Mesenchymal stem cell (in vitro differentiated cells and primary cell): ENCODE results near the gene ZYG11A. TPM values are rescaled to one million over a fixed set of nuclear protein-coding genes. Genes with fewer than 3 reads are reported as not detected.
A peak's percentile ranks its signal among the peaks of the same experiment; 100 is the strongest.
"Not testable (repeated sequence)": the region's sequence is repeated elsewhere in the genome, so short reads cannot be mapped to it uniquely, and the experiment has no call there.

Source experiments
- DNase-seq: peaks from one replicate; pipeline ENCODE4 v3.0.0-alpha.2; 2013
- H2AFZ ChIP-seq: one replicate; pipeline ENCODE4 v1.6.1; 2013; ENCODE audit warnings: low read depth, mild to moderate bottlenecking, control low read depth, inconsistent platforms, low read length, moderate library complexity
- H2AK5ac ChIP-seq: 2 replicates; pipeline ENCODE4 v1.6.1; 2013; ENCODE audit warnings: low read length, moderate library complexity, mild to moderate bottlenecking, inconsistent platforms; ENCODE audit not compliant: severe bottlenecking
- H2BK120ac ChIP-seq: one replicate; pipeline ENCODE4 v1.6.1; 2013; ENCODE audit warnings: low read depth, mild to moderate bottlenecking, inconsistent platforms, low read length, moderate library complexity
- H2BK12ac ChIP-seq, 2 experiments: one replicate each; pipeline ENCODE4 v1.6.1; 2013; ENCODE audit warnings: inconsistent platforms in 2 of 2, low read length in 2 of 2, mild to moderate bottlenecking in 2 of 2, moderate library complexity in 2 of 2, control low read depth in 1 of 2
- H2BK15ac ChIP-seq: one replicate; pipeline ENCODE4 v1.6.1; 2013; ENCODE audit warnings: mild to moderate bottlenecking, low read depth, inconsistent platforms; ENCODE audit not compliant: poor library complexity, severe bottlenecking
- H2BK5ac ChIP-seq: 2 replicates; pipeline ENCODE4 v1.6.1; 2013; ENCODE audit warnings: low read depth, mild to moderate bottlenecking, low read length, control low read depth, inconsistent platforms; ENCODE audit not compliant: poor library complexity, severe bottlenecking
- H3K14ac ChIP-seq, 2 experiments: one replicate each; pipeline ENCODE4 v1.6.1; 2013; ENCODE audit warnings: inconsistent platforms in 2 of 2, low read length in 2 of 2, control low read depth in 1 of 2, mild to moderate bottlenecking in 1 of 2, moderate library complexity in 1 of 2
- H3K18ac ChIP-seq, 2 experiments: one replicate each; pipeline ENCODE4 v1.6.1; 2013; ENCODE audit warnings: inconsistent platforms in 2 of 2, low read length in 2 of 2, control low read depth in 1 of 2, low read depth in 1 of 2, mild to moderate bottlenecking in 1 of 2
- H3K23ac ChIP-seq, 2 experiments: one replicate each; pipeline ENCODE4 v1.6.1; 2013; ENCODE audit warnings: inconsistent platforms in 2 of 2, low read length in 2 of 2, mild to moderate bottlenecking in 2 of 2, moderate library complexity in 2 of 2, control low read depth in 1 of 2
- H3K27ac ChIP-seq: 2 replicates; pipeline ENCODE4 v1.5.1; 2013; ENCODE audit warnings: mild to moderate bottlenecking, moderate library complexity, low read length, control low read depth, inconsistent platforms; ENCODE audit not compliant: poor library complexity, severe bottlenecking
- H3K27me3 ChIP-seq, 2 experiments: 2 replicates each; pipeline versions ENCODE4 v1.6.1 to v1.7.0; 2013; ENCODE audit warnings: low read length in 2 of 2, mild to moderate bottlenecking in 2 of 2, moderate library complexity in 2 of 2, control low read depth in 1 of 2, inconsistent platforms in 1 of 2; ENCODE audit not compliant: control insufficient read depth in 1 of 2, insufficient read depth in 1 of 2
- H3K36me3 ChIP-seq, 2 experiments: 2 replicates each; pipeline versions ENCODE4 v1.6.1 to v1.7.0; 2013; ENCODE audit warnings: low read length in 2 of 2, control low read depth in 1 of 2, inconsistent platforms in 1 of 2, low read depth in 1 of 2, mild to moderate bottlenecking in 1 of 2; ENCODE audit not compliant: insufficient read depth in 2 of 2, control insufficient read depth in 1 of 2
- H3K4ac ChIP-seq, 2 experiments: one replicate each; pipeline ENCODE4 v1.6.1; 2013; ENCODE audit warnings: inconsistent platforms in 2 of 2, low read length in 2 of 2, mild to moderate bottlenecking in 2 of 2, moderate library complexity in 2 of 2, control low read depth in 1 of 2, low read depth in 1 of 2
- H3K4me1 ChIP-seq: 2 replicates; pipeline ENCODE4 v1.6.1; 2013; ENCODE audit warnings: low read depth, low read length, control low read depth; ENCODE audit not compliant: control insufficient read depth, insufficient read depth
- H3K4me2 ChIP-seq: 2 replicates; pipeline ENCODE4 v1.6.1; 2013; ENCODE audit warnings: low read length, mild to moderate bottlenecking, inconsistent platforms; ENCODE audit not compliant: poor library complexity, severe bottlenecking
- H3K4me3 ChIP-seq, 2 experiments: 2 replicates each; pipeline versions ENCODE4 v1.5.1 to v1.7.0; 2013; ENCODE audit warnings: low read length in 2 of 2, mild to moderate bottlenecking in 2 of 2, control low read depth in 1 of 2, low read depth in 1 of 2; ENCODE audit not compliant: insufficient read depth in 1 of 2
- H3K79me1 ChIP-seq: replicated peaks from 2 replicates; pipeline ENCODE4 v1.6.1; 2013; ENCODE audit warnings: mild to moderate bottlenecking, control low read depth, low read length, inconsistent platforms; ENCODE audit not compliant: poor library complexity, severe bottlenecking
- H3K9ac ChIP-seq: 2 replicates; pipeline ENCODE4 v1.7.0; 2013; ENCODE audit warnings: mild to moderate bottlenecking, low read length, moderate library complexity
- H3K9me3 ChIP-seq: 2 replicates; pipeline ENCODE4 v1.7.0; 2013; ENCODE audit warnings: mild to moderate bottlenecking, low read length; ENCODE audit not compliant: control insufficient read depth
- H4K8ac ChIP-seq: one replicate; pipeline ENCODE4 v1.6.1; 2013; ENCODE audit warnings: inconsistent platforms, mild to moderate bottlenecking, low read length, moderate library complexity
- H4K91ac ChIP-seq: one replicate; pipeline ENCODE4 v1.6.1; 2013; ENCODE audit warnings: mild to moderate bottlenecking, low read length, inconsistent platforms
- WGBS: methylation state at CpG from one replicate; pipeline ENCODE4 v1.1.7; 2013; ENCODE audit warnings: mixed read lengths; 5-methylcytosine and 5-hydroxymethylcytosine counted together
- polyA plus RNA-seq, 2 experiments: library from polyadenylated mRNA; stranded (reverse); fragments of 200-250 nt; gene quantifications; one replicate each; pipeline ENCODE4 v1.2.3, GENCODE V29; 2013

Gene ZYG11A
- 0.90 TPM for polyA plus RNA-seq (2013, experiment 1 of 2)
- 0.78 TPM for polyA plus RNA-seq (2013, experiment 2 of 2)

DNA sequence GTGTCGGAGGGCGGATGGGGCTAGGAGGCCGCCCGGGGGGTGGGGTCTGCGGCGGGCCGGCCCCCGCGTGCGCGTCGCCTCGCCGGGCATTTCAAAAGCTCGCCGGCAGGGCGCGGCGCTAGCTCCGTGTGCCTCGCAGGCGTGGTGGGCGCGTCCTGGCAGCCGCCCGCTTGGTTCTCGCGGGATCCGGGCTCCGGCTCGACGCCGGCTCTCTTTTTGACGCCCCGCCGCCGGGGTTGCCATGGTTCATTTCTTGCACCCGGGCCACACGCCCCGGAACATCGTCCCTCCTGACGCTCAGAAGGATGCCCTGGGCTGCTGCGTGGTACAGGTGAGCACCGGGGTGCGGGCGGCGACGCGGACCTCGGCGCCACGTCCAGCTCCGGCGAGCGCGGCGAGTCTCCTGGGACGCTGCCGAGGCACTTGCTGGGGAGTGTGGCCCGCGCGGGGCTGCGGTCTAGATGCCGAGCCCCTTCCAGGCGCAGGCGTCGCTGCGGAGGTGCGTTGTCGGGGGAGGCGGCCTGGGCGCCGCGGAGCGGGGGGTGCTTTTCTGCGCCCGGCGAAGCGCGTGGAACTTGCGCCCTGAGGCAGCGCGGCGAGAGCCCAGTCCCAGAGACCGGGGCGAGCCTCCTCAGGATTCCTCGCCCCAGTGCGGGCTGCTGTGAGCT, at the start of gene ZYG11A:
TSS of gene ZYG11A (plus strand) at position 118 of the 668 bp plus-strand sequence. CDS start at position 242, 124 bp downstream.
- H3K9me3 ChIP-seq: no peaks in the 10 kb centered on the region
- H2BK120ac ChIP-seq: no peak within 1 kb of the TSS
- peaks cover 0 to 9% of the 10 kb centered on the region in 2 experiments for H3K27me3 ChIP-seq
- H2BK15ac ChIP-seq: no peak within 1 kb of the TSS
- peak within 1 kb of the TSS in 1 of 2 experiments; percentile 90 for H3K14ac ChIP-seq
- DNase-seq: peak; percentile 89
- H2AK5ac ChIP-seq: no peak within 1 kb of the TSS
- H3K4ac ChIP-seq: peak within 1 kb of the TSS in 1 of 2 experiments; percentile 88
- peaks cover 10% of the 10 kb centered on the region for H3K4me1 ChIP-seq
- peak within 1 kb of the TSS; percentile 99 for H3K4me2 ChIP-seq
- WGBS: under 1% methylated on average over 65 of the region's 88 CpGs
- H2BK5ac ChIP-seq: no peak within 1 kb of the TSS
- H3K79me1 ChIP-seq: peaks cover 2% of the 10 kb centered on the region
- peak within 1 kb of the TSS; percentile 68 to 76 for H3K4me3 ChIP-seq
- peak within 1 kb of the TSS; percentile 53 for H3K9ac ChIP-seq
- H2BK12ac ChIP-seq: peak within 1 kb of the TSS in 1 of 2 experiments; percentile 88
- no peak within 1 kb of the TSS for H3K27ac ChIP-seq
- no peaks in the 10 kb centered on the region for H3K36me3 ChIP-seq
- H2AFZ ChIP-seq: peak within 1 kb of the TSS; percentile 98
- H3K23ac ChIP-seq: peak within 1 kb of the TSS; percentile 71 to 93
- peak within 1 kb of the TSS; percentile 77 to 92 for H3K18ac ChIP-seq
- H4K91ac ChIP-seq: peak within 1 kb of the TSS; percentile 90
- H4K8ac ChIP-seq: peak within 1 kb of the TSS; percentile 91

DNA sequence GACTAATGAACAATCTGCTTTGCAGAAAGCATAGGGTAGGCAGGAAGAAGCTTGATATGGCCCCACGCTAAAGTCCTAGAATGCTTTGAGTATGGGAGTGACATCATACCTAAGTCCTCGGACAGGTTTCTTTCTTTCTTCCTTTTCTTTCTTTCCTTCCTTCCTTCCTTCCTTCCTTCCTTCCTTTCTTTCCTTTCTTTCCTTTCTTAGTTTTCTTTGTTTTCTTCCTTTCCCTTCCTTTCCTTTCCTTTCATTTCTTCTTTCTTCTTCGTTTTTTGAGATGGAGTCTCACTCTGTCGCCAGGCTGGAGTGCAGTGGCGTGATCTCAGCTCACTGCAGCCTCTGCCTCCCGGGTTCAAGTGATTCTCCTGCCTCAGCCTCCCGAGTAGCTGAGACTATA, 48.8 kb upstream of the ZYG11A start:
- H2BK120ac ChIP-seq, H3K79me1 ChIP-seq, H3K23ac ChIP-seq, H3K4me2 ChIP-seq, H3K9me3 ChIP-seq, H3K4me3 ChIP-seq, H3K14ac ChIP-seq, H2BK5ac ChIP-seq, H3K9ac ChIP-seq, H2BK15ac ChIP-seq, H2AFZ ChIP-seq, H4K91ac ChIP-seq, H2BK12ac ChIP-seq, H3K27me3 ChIP-seq, DNase-seq, H3K27ac ChIP-seq, H3K18ac ChIP-seq, H4K8ac ChIP-seq, H3K4me1 ChIP-seq, H3K4ac ChIP-seq, H2AK5ac ChIP-seq: not testable (repeated sequence)
- WGBS: 84% methylated on average over 7 of the region's 7 CpGs
- peaks cover 9 to 63% of the 10 kb centered on the region in 2 experiments for H3K36me3 ChIP-seq

DNA sequence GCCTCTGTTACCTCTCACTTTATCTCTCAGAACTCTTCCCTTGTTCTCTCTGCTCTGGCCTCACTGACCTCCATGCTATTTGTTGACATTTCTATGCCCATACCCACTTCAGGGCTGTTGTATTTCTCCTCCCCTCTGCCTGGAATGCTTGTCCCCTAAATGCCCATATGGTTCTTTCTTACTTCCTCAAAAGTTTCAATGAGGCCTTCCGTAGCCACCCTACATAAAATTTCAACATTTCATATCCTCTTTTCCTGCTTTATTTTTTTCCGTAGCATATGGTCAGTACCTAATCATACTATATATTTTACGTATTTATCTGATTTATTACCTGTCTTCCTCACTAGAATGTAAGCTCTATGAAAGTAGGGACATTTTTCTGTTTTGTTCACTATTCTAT, 47.1 kb upstream of the ZYG11A start:
- no peak overlapping the region for H2BK120ac ChIP-seq
- H3K27ac ChIP-seq: no peak overlapping the region
- no peak overlapping the region for H3K4ac ChIP-seq
- no peak overlapping the region for H4K91ac ChIP-seq
- no peak overlapping the region for H3K18ac ChIP-seq
- no peak overlapping the region for H2AK5ac ChIP-seq
- H2BK15ac ChIP-seq: no peak overlapping the region
- no peak overlapping the region for H4K8ac ChIP-seq
- H2BK12ac ChIP-seq: no peak overlapping the region
- no peaks in the 10 kb centered on the region for H3K27me3 ChIP-seq
- peaks cover 1% of the 10 kb centered on the region for H3K79me1 ChIP-seq
- no peaks in the 10 kb centered on the region for H3K4me1 ChIP-seq
- H3K23ac ChIP-seq: no peak overlapping the region
- no peak overlapping the region for H3K4me3 ChIP-seq
- H3K9me3 ChIP-seq: no peaks in the 10 kb centered on the region
- no peak overlapping the region for H2BK5ac ChIP-seq
- H3K4me2 ChIP-seq: no peak overlapping the region
- no peak overlapping the region for H2AFZ ChIP-seq
- no peak for DNase-seq
- H3K14ac ChIP-seq: no peak overlapping the region
- H3K9ac ChIP-seq: no peak overlapping the region
- 100% methylated on average over 2 of the region's 3 CpGs for WGBS
- H3K36me3 ChIP-seq: peaks cover 9 to 50% of the 10 kb centered on the region in 2 experiments

DNA sequence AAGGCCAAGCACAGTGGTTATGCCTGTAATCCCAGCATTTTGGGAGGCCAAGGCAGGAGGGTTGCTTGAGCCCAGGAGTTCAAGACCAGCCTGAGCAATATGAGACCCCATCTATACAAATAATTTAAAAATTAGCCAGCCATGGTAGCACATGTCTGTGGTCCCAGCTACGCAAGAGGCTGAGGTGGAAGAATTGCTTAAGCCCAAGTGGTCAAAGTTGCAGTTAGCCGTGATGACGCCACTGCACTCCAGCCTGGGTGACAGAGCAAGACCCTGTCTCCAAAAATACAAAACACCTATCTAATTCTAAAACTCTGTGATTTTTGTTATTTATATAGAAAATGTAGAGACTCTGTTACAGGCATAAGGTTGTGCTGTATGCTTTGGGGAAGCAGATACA, 44.2 kb upstream of the ZYG11A start:
- Histone ChIP-seq H3K23ac (no peak overlapping the region), H2AK5ac (no peak overlapping the region), H3K4me2 (no peak overlapping the region), H4K8ac (no peak overlapping the region), H3K9me3 (no peaks in the 10 kb centered on the region), H3K4me1 (no peaks in the 10 kb centered on the region), H3K14ac (no peak overlapping the region), H3K27ac (no peak overlapping the region), H2BK15ac (no peak overlapping the region), H2BK5ac (no peak overlapping the region), H3K18ac (no peak overlapping the region), H2AFZ (no peak overlapping the region), H4K91ac (no peak overlapping the region), H2BK120ac (no peak overlapping the region), H3K27me3 (no peaks in the 10 kb centered on the region), H3K9ac (no peak overlapping the region), H3K36me3 (peaks cover 9 to 49% of the 10 kb centered on the region in 2 experiments), H3K79me1 (no peaks in the 10 kb centered on the region), H3K4ac (no peak overlapping the region), H3K4me3 (no peak overlapping the region), H2BK12ac (no peak overlapping the region)
- 97% methylated on average over 3 of the region's 3 CpGs for WGBS
- peak; percentile 28 for DNase-seq
